Transverse colon (tissue), 3 donors: ENCODE data around the gene MYD88.

ENCODE experiments used
- POLR2A ChIP-seq: fragments of 450-650 bp; IDR thresholded peaks from one replicate; pipeline ENCODE4 v1.6.1; 2016; ENCODE audit warnings: antibody characterized with exemption, mild to moderate bottlenecking, moderate library complexity
- TF ChIP-seq, protein P1 (sequence below), 5 experiments: fragments of 200-600 bp in 3 of 5; fragments of 450-650 bp in 2 of 5; sonication (generic) in 3 of 5; IDR thresholded peaks; 1 replicate in 2 of 5; 2 replicates in 3 of 5; pipeline ENCODE4 v1.5.1; 2016 to 2017; ENCODE audit warnings: antibody characterized with exemption in 5 of 5, inconsistent platforms in 3 of 5, mild to moderate bottlenecking in 2 of 5, moderate library complexity in 1 of 5

DNA sequence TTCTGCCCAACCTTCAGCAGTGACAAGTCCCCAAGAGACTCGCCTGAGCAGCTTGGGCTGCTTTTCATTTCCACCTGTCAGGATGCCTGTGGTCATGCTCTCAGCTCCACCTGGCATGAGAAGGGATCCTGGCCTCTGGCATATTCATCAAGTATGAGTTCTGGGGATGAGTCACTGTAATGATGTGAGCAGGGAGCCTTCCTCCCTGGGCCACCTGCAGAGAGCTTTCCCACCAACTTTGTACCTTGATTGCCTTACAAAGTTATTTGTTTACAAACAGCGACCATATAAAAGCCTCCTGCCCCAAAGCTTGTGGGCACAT is 3.5 kb downstream of the MYD88 start:
- TF ChIP-seq, protein P1, sequence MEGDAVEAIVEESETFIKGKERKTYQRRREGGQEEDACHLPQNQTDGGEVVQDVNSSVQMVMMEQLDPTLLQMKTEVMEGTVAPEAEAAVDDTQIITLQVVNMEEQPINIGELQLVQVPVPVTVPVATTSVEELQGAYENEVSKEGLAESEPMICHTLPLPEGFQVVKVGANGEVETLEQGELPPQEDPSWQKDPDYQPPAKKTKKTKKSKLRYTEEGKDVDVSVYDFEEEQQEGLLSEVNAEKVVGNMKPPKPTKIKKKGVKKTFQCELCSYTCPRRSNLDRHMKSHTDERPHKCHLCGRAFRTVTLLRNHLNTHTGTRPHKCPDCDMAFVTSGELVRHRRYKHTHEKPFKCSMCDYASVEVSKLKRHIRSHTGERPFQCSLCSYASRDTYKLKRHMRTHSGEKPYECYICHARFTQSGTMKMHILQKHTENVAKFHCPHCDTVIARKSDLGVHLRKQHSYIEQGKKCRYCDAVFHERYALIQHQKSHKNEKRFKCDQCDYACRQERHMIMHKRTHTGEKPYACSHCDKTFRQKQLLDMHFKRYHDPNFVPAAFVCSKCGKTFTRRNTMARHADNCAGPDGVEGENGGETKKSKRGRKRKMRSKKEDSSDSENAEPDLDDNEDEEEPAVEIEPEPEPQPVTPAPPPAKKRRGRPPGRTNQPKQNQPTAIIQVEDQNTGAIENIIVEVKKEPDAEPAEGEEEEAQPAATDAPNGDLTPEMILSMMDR (IDR thresholded peaks at IDR 0.05), result no peak
- TF ChIP-seq POLR2A, result no peak
